BE2C (cell line): ENCODE data around the gene SORBS2.

ENCODE experiments used
- DNase-seq: peaks from one replicate; pipeline ENCODE4 v3.0.0-alpha.2; 2020
- H3K27me3 ChIP-seq: fragments of 250-450 bp; sonication (Bioruptor Pico); 2 replicates; pipeline ENCODE4 v1.5.1; 2020; ENCODE audit warnings: mild to moderate bottlenecking
- H3K36me3 ChIP-seq: fragments of 250-450 bp; sonication (Bioruptor Pico); 2 replicates; pipeline ENCODE4 v1.5.1; 2020; ENCODE audit warnings: mild to moderate bottlenecking
- H3K4me1 ChIP-seq: fragments of 250-450 bp; sonication (Bioruptor Pico); 2 replicates; pipeline ENCODE4 v1.5.1; 2020
- H3K4me3 ChIP-seq: 2 replicates; pipeline ENCODE4 v1.5.1; 2011; ENCODE audit warnings: low read depth, low read length
- H3K9me3 ChIP-seq: fragments of 250-450 bp; sonication (Bioruptor Pico); 2 replicates; pipeline ENCODE4 v1.5.1; 2020
- TF ChIP-seq, protein P1 (sequence below): IDR thresholded peaks from 2 replicates; pipeline ENCODE4 v1.5.1; 2012; ENCODE audit warnings: mild to moderate bottlenecking, low read depth, low read length

Gene SORBS2

DNA sequence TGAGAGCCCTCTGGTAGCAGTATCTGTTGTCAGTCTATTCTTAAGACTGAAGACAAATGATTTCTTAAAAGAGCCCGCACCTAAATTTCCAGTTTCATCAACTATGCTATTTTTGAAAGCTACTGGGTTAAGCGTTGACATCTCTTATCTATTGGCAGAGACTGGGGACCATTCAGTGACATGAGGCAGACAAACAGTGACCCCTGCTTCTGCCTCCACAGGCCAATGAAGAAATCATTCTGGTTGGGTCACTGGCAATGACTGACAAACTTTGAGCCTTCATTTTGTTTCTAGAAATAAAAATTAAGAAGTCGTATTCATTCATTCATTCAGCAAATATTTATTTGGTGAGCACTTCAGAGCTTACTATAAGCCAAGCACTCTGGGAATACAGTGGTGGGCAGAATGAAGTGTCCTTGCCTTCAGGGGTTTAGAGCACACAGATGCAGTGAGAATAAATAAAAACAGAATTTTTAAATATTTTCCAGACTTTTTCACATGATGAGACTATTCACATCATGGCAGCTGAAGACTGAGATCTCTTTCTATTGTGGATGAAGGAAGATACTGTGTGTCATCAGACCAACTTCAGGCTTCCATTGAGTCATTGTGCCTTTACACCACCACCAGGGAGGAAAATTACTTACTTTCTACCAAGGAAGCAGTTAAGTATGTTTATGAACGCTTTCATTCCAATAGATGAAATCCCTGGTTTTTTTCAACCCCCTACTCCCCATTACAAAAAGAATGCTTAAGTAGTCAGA, 36.0 kb downstream of the SORBS2 start:
- no peak for DNase-seq
- H3K4me1 ChIP-seq, result peaks cover 9% of the 10 kb centered on the region

DNA sequence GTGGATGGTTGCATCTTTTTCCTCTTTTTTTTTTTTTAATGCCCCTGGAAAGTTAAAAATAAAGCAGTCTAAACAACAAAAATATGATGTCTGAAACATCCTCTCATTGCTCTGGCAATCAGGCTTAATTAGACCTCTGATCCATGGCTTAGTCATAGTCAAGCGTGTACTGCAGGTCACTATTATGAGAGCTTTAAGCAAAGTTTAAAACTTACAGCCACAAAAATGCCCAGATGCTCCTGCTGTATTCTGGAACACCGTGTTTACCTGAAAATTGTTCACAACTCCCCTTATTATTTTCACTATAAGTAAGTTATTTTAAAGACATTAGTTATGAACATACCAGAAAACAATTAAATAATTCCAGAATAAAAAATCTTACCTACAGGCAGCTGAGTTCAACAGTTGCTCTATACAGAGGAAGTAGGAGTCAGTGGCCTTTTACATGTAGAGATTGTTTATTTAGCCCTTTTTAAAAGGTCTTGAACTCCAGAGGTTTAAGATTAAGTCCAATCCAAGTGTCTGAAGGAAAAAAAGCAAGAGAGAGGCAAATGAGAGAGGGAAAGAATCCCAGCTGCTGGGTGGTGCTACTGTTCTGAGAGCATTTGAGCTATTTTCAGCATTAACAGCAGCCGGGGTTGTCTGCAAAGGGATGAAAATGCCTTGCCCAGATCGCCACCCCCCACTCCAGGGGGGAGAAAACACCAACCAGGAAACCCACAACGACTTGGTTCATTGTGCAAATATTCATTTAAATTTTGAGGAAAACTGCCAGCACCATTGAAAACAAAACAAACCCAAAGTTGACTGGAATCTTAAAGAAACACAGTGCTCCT, 36.9 kb downstream of the SORBS2 start:
- Histone ChIP-seq H3K9me3 (no peaks in the 10 kb centered on the region), H3K4me1 (peaks cover 9% of the 10 kb centered on the region), H3K27me3 (no peaks in the 10 kb centered on the region), H3K4me3 (no peak overlapping the region), H3K36me3 (no peaks in the 10 kb centered on the region)
- no peak for DNase-seq
- TF ChIP-seq, protein P1, sequence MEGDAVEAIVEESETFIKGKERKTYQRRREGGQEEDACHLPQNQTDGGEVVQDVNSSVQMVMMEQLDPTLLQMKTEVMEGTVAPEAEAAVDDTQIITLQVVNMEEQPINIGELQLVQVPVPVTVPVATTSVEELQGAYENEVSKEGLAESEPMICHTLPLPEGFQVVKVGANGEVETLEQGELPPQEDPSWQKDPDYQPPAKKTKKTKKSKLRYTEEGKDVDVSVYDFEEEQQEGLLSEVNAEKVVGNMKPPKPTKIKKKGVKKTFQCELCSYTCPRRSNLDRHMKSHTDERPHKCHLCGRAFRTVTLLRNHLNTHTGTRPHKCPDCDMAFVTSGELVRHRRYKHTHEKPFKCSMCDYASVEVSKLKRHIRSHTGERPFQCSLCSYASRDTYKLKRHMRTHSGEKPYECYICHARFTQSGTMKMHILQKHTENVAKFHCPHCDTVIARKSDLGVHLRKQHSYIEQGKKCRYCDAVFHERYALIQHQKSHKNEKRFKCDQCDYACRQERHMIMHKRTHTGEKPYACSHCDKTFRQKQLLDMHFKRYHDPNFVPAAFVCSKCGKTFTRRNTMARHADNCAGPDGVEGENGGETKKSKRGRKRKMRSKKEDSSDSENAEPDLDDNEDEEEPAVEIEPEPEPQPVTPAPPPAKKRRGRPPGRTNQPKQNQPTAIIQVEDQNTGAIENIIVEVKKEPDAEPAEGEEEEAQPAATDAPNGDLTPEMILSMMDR, result no peak

More for the DNA sequence above, 36.0 kb downstream of the SORBS2 start:
- no peaks in the 10 kb centered on the region for H3K27me3 ChIP-seq
- TF ChIP-seq, protein P1, result no peak
- no peak overlapping the region for H3K4me3 ChIP-seq
- H3K9me3 ChIP-seq, result no peaks in the 10 kb centered on the region
- no peaks in the 10 kb centered on the region for H3K36me3 ChIP-seq

DNA sequence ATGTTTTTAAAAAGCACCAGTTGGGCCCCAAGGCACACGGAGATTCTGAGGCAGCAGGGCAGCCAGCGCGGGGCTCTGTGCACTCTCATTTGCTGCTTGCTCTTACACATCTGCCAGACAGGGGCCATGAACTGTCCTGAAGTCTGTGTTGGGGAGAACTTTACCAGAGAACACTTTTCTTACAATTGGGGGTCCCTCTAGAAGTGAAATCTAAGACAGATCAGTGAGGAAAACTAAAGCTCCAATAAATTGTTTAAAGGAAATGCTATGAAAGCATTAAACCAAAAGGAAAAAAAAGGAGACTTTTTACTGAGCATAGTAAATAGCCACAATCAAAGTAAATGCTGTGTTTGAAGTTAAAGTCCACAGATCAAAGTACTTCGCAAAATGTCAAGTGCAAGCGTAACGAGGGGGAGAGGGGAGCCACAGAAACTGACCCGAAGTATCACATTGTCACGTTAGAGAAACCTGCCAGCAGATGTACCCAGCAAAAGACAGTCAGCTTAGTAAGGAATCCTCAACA, 37.8 kb downstream of the SORBS2 start:
- Histone ChIP-seq H3K4me1 (peaks cover 9% of the 10 kb centered on the region), H3K27me3 (no peaks in the 10 kb centered on the region), H3K4me3 (no peak overlapping the region), H3K9me3 (no peaks in the 10 kb centered on the region), H3K36me3 (no peaks in the 10 kb centered on the region)
- no peak for DNase-seq
- TF ChIP-seq, protein P1, result no peak

DNA sequence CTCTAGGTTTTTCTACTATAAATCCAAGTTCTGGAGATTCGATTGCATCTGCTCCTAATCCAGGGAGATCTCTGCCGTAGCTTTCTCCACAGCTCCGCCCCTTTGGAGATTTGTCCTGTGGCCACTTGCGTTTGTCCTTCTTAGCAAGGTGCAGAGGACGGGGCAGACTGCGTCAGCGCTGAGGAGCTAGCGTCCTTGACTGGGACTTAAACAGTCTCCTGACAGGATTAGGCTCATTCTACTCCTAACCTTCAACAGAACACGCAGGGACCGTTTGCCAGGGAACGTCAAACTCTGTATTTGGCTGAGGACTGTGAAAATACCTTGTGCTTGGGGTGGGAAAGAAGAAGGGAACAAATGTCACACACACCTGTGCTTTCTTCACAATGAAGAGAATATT, 38.6 kb downstream of the SORBS2 start:
- Histone ChIP-seq H3K4me1 (peaks cover 9% of the 10 kb centered on the region), H3K27me3 (no peaks in the 10 kb centered on the region), H3K4me3 (no peak overlapping the region), H3K36me3 (no peaks in the 10 kb centered on the region), H3K9me3 (no peaks in the 10 kb centered on the region)
- TF ChIP-seq, protein P1, result no peak
- no peak for DNase-seq

DNA sequence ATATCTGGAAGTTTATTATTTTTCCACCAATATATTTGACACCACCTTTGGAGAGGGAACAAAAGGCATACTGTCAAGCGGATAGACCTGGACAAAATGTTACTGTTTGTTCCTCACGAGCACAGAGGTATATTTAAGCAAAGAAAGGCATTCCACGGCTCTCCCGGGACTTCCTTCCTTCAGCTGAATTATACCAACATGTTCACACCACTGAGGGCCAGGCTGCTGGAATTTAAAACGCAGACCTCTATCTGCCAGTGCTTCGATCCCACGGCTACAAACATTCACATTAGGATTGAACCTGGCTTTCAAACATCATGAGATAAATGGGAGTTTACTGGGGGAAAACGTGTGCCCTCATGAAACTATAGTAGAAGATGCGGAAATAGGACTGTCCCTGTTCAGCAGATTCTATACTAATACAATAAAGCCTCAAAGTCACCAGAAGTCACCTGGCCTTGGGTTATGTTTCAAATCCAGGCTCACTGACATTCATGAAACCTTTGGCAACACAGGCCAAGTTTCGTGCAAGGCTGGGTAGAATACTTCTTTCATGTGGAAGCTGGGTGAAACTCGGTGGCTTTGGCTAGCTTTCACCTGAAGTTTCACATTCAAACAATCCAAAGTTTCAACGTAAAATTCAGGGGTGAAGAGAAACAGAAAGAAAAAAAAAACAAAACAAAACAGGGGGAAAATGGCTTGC, 39.5 kb downstream of the SORBS2 start:
- Histone ChIP-seq H3K4me3 (no peak overlapping the region), H3K4me1 (peaks cover 9% of the 10 kb centered on the region), H3K27me3 (no peaks in the 10 kb centered on the region), H3K9me3 (no peaks in the 10 kb centered on the region), H3K36me3 (no peaks in the 10 kb centered on the region)
- TF ChIP-seq, protein P1, result no peak
- DNase-seq, result no peak
